SK-N-SH treated with all-trans-retinoic acid at 6 μM for 48 hours (cell line): ENCODE results near the gene POC1A.

Source experiments
- ATAC-seq: fragments of 200-7000 bp; cut with Tn5 transposase; 3 replicates; pipeline ENCODE4 v1.9.1; 2020; ENCODE audit warnings: mild to moderate bottlenecking, moderate library complexity
- ARNTL ChIP-seq: fragments of 450-650 bp; formaldehyde crosslinking; IDR thresholded peaks from 2 replicates; pipeline ENCODE4 v1.5.0; 2020; ENCODE audit warnings: low read depth, mild to moderate bottlenecking, moderate library complexity, borderline replicate concordance
- BACH2 ChIP-seq: fragments of 250-450 bp; sonication (Bioruptor Pico); IDR thresholded peaks from 2 replicates; pipeline ENCODE4 v1.9.0; 2021; ENCODE audit warnings: mild to moderate bottlenecking, borderline replicate concordance
- CSDC2 ChIP-seq: fragments of 250-450 bp; sonication (Bioruptor Pico); IDR thresholded peaks from 2 replicates; pipeline ENCODE4 v1.5.0; 2020; ENCODE audit warnings: mild to moderate bottlenecking, moderate library complexity
- ESRRG ChIP-seq: fragments of 250-450 bp; sonication (Bioruptor Pico); IDR thresholded peaks from 2 replicates; pipeline ENCODE4 v1.6.1; 2021; ENCODE audit warnings: mild to moderate bottlenecking
- GLIS3 ChIP-seq: fragments of 250-450 bp; sonication (Bioruptor Pico); IDR thresholded peaks from 2 replicates; pipeline ENCODE4 v1.5.0; 2020; ENCODE audit warnings: mild to moderate bottlenecking, moderate library complexity
- ISL1 ChIP-seq: fragments of 250-450 bp; sonication (Bioruptor Pico); IDR thresholded peaks from 2 replicates; pipeline ENCODE4 v2.1.2; 2022; ENCODE audit warnings: mild to moderate bottlenecking, moderate library complexity
- OSR1 ChIP-seq: fragments of 250-450 bp; sonication (Bioruptor Pico); IDR thresholded peaks from 2 replicates; pipeline ENCODE4 v1.8.0; 2022; ENCODE audit warnings: moderate library complexity, mild to moderate bottlenecking, inconsistent platforms
- PATZ1 ChIP-seq: fragments of 250-450 bp; sonication (Bioruptor Pico); IDR thresholded peaks from 2 replicates; pipeline ENCODE4 v1.8.0; 2020; ENCODE audit warnings: mild to moderate bottlenecking, moderate library complexity, borderline replicate concordance
- PPARA ChIP-seq: fragments of 250-450 bp; sonication (Bioruptor Pico); IDR thresholded peaks from 2 replicates; pipeline ENCODE4 v1.5.0; 2020; ENCODE audit warnings: mild to moderate bottlenecking, borderline replicate concordance
- RARB ChIP-seq: fragments of 250-450 bp; sonication (Bioruptor Pico); IDR thresholded peaks from 2 replicates; pipeline ENCODE4 v1.8.0; 2021; ENCODE audit warnings: mild to moderate bottlenecking, moderate library complexity
- SNAI2 ChIP-seq: fragments of 250-450 bp; sonication (Bioruptor Pico); IDR thresholded peaks from 2 replicates; pipeline ENCODE4 v1.5.0; 2020; ENCODE audit warnings: mild to moderate bottlenecking, moderate library complexity
- TCF4 ChIP-seq: fragments of 250-450 bp; sonication (Bioruptor Pico); IDR thresholded peaks from 2 replicates; pipeline ENCODE4 v1.8.0; 2021; ENCODE audit warnings: mild to moderate bottlenecking, moderate library complexity, borderline replicate concordance
- TOX ChIP-seq: fragments of 250-450 bp; sonication (Bioruptor Pico); IDR thresholded peaks from 2 replicates; pipeline ENCODE4 v1.8.0; 2021; ENCODE audit warnings: mild to moderate bottlenecking, moderate library complexity, borderline replicate concordance
- TSHZ2 ChIP-seq: fragments of 250-450 bp; sonication (Bioruptor Pico); IDR thresholded peaks from 2 replicates; pipeline ENCODE4 v1.5.0; 2020; ENCODE audit warnings: mild to moderate bottlenecking, moderate library complexity
- ZC3H10 ChIP-seq: fragments of 250-450 bp; sonication (Bioruptor Pico); IDR thresholded peaks from 2 replicates; pipeline ENCODE4 v1.5.1; 2021; ENCODE audit warnings: mild to moderate bottlenecking, moderate library complexity
- ZFP3 ChIP-seq: fragments of 250-450 bp; sonication (Bioruptor Pico); IDR thresholded peaks from 2 replicates; pipeline ENCODE4 v1.5.0; 2020; ENCODE audit warnings: mild to moderate bottlenecking, moderate library complexity
- ZFP30 ChIP-seq: fragments of 450-650 bp; formaldehyde crosslinking; IDR thresholded peaks from 2 replicates; pipeline ENCODE4 v1.5.0; 2022; ENCODE audit warnings: mild to moderate bottlenecking, moderate library complexity
- ZNF565 ChIP-seq: fragments of 450-650 bp; formaldehyde crosslinking; conservative IDR thresholded peaks from 2 replicates; pipeline ENCODE4 v1.5.0; 2020; ENCODE audit warnings: low read depth, mild to moderate bottlenecking, moderate library complexity
- ZNF70 ChIP-seq: fragments of 450-650 bp; formaldehyde crosslinking; IDR thresholded peaks from 2 replicates; pipeline ENCODE4 v1.5.0; 2020; ENCODE audit warnings: mild to moderate bottlenecking, moderate library complexity
- ZNF8 ChIP-seq: fragments of 450-650 bp; formaldehyde crosslinking; IDR thresholded peaks from 2 replicates; pipeline ENCODE4 v1.5.0; 2020; ENCODE audit warnings: mild to moderate bottlenecking, moderate library complexity
- TF ChIP-seq, protein P1 (sequence below): fragments of 250-450 bp; sonication (Bioruptor Pico); IDR thresholded peaks from 2 replicates; pipeline ENCODE4 v1.5.1; 2021; ENCODE audit warnings: mild to moderate bottlenecking, moderate library complexity
- TF ChIP-seq, protein P2 (sequence below): fragments of 250-450 bp; sonication (Bioruptor Pico); IDR thresholded peaks from 2 replicates; pipeline ENCODE4 v1.8.0; 2021; ENCODE audit warnings: low read depth, mild to moderate bottlenecking, moderate library complexity, borderline replicate concordance

POC1A gene

DNA sequence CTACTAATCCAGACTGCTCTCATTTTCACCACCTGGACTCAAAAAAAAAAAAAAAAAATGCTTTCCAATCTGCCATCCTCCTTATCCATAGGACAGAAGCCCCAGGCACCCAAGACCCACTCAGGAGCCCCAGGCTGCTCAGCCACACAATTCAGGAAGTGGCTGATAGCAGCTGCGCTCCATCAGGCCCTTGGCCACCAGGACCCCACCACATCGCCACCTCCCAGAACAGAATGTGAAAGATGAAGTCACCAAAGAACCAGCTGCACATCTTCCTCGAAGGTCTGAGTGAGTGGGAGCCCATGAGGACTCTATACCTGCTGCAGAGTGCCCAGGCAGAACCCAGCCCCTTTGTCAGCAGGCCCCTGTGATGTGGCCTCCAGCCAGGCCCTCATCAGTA, 19.5 kb downstream of the POC1A start:
- TF ChIP-seq ZNF565: no peak
- no peak for TF ChIP-seq CSDC2 (CRISPR knock-in tag)
- TF ChIP-seq RARB (CRISPR knock-in tag): no peak
- TF ChIP-seq ZFP3: no peak
- no peak for TF ChIP-seq TCF4 (CRISPR knock-in tag)
- no peak for TF ChIP-seq ARNTL (CRISPR knock-in tag)
- TF ChIP-seq, protein P1, sequence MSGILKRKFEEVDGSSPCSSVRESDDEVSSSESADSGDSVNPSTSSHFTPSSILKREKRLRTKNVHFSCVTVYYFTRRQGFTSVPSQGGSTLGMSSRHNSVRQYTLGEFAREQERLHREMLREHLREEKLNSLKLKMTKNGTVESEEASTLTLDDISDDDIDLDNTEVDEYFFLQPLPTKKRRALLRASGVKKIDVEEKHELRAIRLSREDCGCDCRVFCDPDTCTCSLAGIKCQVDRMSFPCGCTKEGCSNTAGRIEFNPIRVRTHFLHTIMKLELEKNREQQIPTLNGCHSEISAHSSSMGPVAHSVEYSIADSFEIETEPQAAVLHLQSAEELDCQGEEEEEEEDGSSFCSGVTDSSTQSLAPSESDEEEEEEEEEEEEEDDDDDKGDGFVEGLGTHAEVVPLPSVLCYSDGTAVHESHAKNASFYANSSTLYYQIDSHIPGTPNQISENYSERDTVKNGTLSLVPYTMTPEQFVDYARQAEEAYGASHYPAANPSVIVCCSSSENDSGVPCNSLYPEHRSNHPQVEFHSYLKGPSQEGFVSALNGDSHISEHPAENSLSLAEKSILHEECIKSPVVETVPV (CRISPR knock-in tag): no peak
- no peak for TF ChIP-seq ZNF70 (CRISPR knock-in tag)
- no peak for TF ChIP-seq GLIS3 (CRISPR knock-in tag)
- TF ChIP-seq ZNF8: no peak
- TF ChIP-seq, protein P2, sequence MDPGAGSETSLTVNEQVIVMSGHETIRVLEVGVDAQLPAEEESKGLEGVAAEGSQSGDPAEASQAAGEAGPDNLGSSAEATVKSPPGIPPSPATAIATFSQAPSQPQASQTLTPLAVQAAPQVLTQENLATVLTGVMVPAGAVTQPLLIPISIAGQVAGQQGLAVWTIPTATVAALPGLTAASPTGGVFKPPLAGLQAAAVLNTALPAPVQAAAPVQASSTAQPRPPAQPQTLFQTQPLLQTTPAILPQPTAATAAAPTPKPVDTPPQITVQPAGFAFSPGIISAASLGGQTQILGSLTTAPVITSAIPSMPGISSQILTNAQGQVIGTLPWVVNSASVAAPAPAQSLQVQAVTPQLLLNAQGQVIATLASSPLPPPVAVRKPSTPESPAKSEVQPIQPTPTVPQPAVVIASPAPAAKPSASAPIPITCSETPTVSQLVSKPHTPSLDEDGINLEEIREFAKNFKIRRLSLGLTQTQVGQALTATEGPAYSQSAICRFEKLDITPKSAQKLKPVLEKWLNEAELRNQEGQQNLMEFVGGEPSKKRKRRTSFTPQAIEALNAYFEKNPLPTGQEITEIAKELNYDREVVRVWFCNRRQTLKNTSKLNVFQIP (CRISPR knock-in tag): no peak
- TF ChIP-seq ISL1 (CRISPR knock-in tag): no peak
- TF ChIP-seq TOX: no peak
- TF ChIP-seq SNAI2 (CRISPR knock-in tag): no peak
- TF ChIP-seq ZFP30 (CRISPR knock-in tag): no peak
- TF ChIP-seq BACH2 (CRISPR knock-in tag): no peak
- no peak for TF ChIP-seq ZC3H10 (CRISPR knock-in tag)
- no peak for TF ChIP-seq TSHZ2
- no peak for ATAC-seq

DNA sequence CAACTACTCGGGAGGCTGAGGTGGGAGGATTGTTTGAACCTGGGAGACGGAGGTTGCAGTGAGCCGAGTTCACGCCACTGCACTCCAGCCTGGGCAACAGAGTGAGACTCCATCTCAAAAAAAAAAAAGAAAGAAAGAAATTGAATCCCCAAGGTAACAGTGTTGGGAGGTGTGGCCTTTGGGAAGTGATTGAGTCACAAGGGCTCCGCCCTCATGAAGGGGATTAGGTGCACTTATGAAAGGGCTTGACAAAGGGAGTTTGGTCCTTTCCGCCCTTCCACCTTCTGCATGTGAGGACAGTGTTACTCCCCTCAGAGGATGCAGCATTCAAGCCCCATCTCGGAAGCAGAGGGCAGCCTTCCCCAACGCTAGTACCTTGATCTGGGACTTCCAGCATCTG, 21.3 kb downstream of the POC1A start:
- ATAC-seq: no peak
- TF ChIP-seq ZFP3: no peak
- TF ChIP-seq, protein P2 (CRISPR knock-in tag): no peak
- no peak for TF ChIP-seq ZC3H10 (CRISPR knock-in tag)
- TF ChIP-seq, protein P1 (CRISPR knock-in tag): no peak
- no peak for TF ChIP-seq ESRRG (CRISPR knock-in tag)
- TF ChIP-seq ZNF8: no peak
- TF ChIP-seq ISL1 (CRISPR knock-in tag): no peak
- no peak for TF ChIP-seq PATZ1
- TF ChIP-seq TSHZ2: no peak
- TF ChIP-seq CSDC2 (CRISPR knock-in tag): no peak
- TF ChIP-seq TOX: no peak
- TF ChIP-seq OSR1 (CRISPR knock-in tag): no peak
- TF ChIP-seq BACH2 (CRISPR knock-in tag): no peak
- TF ChIP-seq SNAI2 (CRISPR knock-in tag): no peak
- no peak for TF ChIP-seq GLIS3 (CRISPR knock-in tag)
- TF ChIP-seq ARNTL (CRISPR knock-in tag): no peak
- no peak for TF ChIP-seq ZFP30 (CRISPR knock-in tag)
- no peak for TF ChIP-seq PPARA (CRISPR knock-in tag)
- TF ChIP-seq ZNF70 (CRISPR knock-in tag): no peak
